Vein endothelial cell (primary cell): Measurements from ENCODE around the gene RAMP1. TPM values are rescaled to one million over a fixed set of nuclear protein-coding genes. Genes with fewer than 3 reads are reported as not detected.

ENCODE experiments used
- small RNA-seq: library from RNA; depleted of rRNA; stranded (forward); fragments of <200 nt; gene quantifications from one replicate; pipeline ENCODE3, GENCODE V24; 2012
- total RNA-seq: library from RNA; depleted of rRNA; stranded (reverse); fragments of >200 nt; gene quantifications from 2 replicates; pipeline ENCODE4 v1.2.3, GENCODE V29; 2012

RAMP1 gene
- total RNA-seq: not detected in 2 replicates

GRCh38 chr2:237859533-237860272, at the start of gene RAMP1:
Gene RAMP1, plus strand, starts transcription at chr2:237859623. Its CDS starts 53 bp downstream, at chr2:237859676.

Small RNA genes within 50 kb of the gene (small RNA-seq; reads per million reads assigned to genes)
- gene RF00157: not detected

Other genes starting within 250 kb of the RAMP1 start
- gene LRRFIP1, start 232.0 kb upstream of the RAMP1 start, total RNA-seq: 174 and 223 TPM in 2 replicates
- 0.67 and 1.3 TPM in 2 replicates for gene RBM44, start 60.8 kb upstream of the RAMP1 start, total RNA-seq
- gene UBE2F, start 107.4 kb downstream of the RAMP1 start, total RNA-seq: 44.1 and 53.7 TPM in 2 replicates
- gene SCLY, start 201.4 kb downstream of the RAMP1 start, total RNA-seq: 11.1 and 16.7 TPM in 2 replicates
- gene ESPNL, start 240.7 kb downstream of the RAMP1 start, total RNA-seq: under 0.01 TPM in 1 of 2 replicates, not detected in the other